GM12892 (cell line): ENCODE data around the gene LRRC9.

Experiments used
- POLR2A ChIP-seq: IDR thresholded peaks from 2 replicates; pipeline ENCODE4 v1.6.1; 2011; ENCODE audit warnings: low read depth, low read length, control low read depth
- POLR2AphosphoS5 ChIP-seq: IDR thresholded peaks from 2 replicates; pipeline ENCODE4 v1.6.1; 2011; ENCODE audit warnings: low read depth, low read length, control low read depth
- TAF1 ChIP-seq: IDR thresholded peaks from 2 replicates; pipeline ENCODE4 v1.6.1; 2011; ENCODE audit warnings: low read depth, mild to moderate bottlenecking, control low read depth, low read length, borderline replicate concordance

GRCh38 chr14:59997966-59998365 is 78.0 kb downstream of the LRRC9 start:
- TF ChIP-seq POLR2A (no peak), POLR2AphosphoS5 (no peak), TAF1 (no peak)
